CD4-positive, alpha-beta T cell (primary cell): ENCODE measurements around the gene TAS2R50. TPM values are rescaled to one million over a fixed set of nuclear protein-coding genes. Genes with fewer than 3 reads are reported as not detected.

Experiments
- ATAC-seq: fragments of 200-7000 bp; cut with Tn5 transposase; one replicate; pipeline ENCODE4 v1.10.0; 2022; ENCODE audit warnings: mild to moderate bottlenecking; ENCODE audit not compliant: poor library complexity
- CTCF ChIA-PET: fragments of 350-600 bp; sonication (Branson Sonifier 250); formaldehyde crosslinking; loops from one replicate; lab custom pipeline; 2021; ENCODE audit warnings: antibody characterized with exemption, inconsistent platforms; lab: Charles Lee
- POLR2A ChIA-PET: fragments of 350-600 bp; sonication (Branson Sonifier 250); formaldehyde crosslinking; loops from one replicate; lab custom pipeline; 2021; ENCODE audit warnings: antibody characterized with exemption, inconsistent platforms; lab: Charles Lee
- DNase-seq, 14 experiments: peaks; one replicate each; pipeline ENCODE4 v3.0.0-alpha.2; 2013 to 2020; ENCODE audit warnings: mixed read lengths in 2 of 14
- H3K27ac ChIP-seq, 2 donors: one replicate each; pipeline versions ENCODE4 v1.5.1 to v1.7.0; 2013; ENCODE audit warnings: low read length in 2 of 2, low read depth in 1 of 2, mild to moderate bottlenecking in 1 of 2
- H3K27me3 ChIP-seq, 2 experiments: 1 replicate in 1 of 2; 2 replicates in 1 of 2; pipeline versions ENCODE4 v1.6.1 to v1.7.0; 2013; ENCODE audit warnings: low read length in 2 of 2, control low read depth in 1 of 2, mild to moderate bottlenecking in 1 of 2, moderate library complexity in 1 of 2; ENCODE audit not compliant: insufficient read depth in 2 of 2, control insufficient read depth in 1 of 2
- H3K36me3 ChIP-seq: one replicate; pipeline ENCODE4 v1.6.1; 2013; ENCODE audit warnings: low read length, control low read depth; ENCODE audit not compliant: insufficient read depth
- H3K4me1 ChIP-seq: one replicate; pipeline ENCODE4 v1.6.1; 2013; ENCODE audit warnings: low read length, control low read depth; ENCODE audit not compliant: insufficient read depth
- H3K4me3 ChIP-seq: one replicate; pipeline ENCODE4 v1.5.1; 2013; ENCODE audit warnings: mild to moderate bottlenecking, low read length, moderate library complexity
- H3K9me3 ChIP-seq, 2 experiments: 1 replicate in 1 of 2; 2 replicates in 1 of 2; pipeline versions ENCODE4 v1.6.1 to v1.7.0; 2013; ENCODE audit warnings: low read length in 2 of 2, mild to moderate bottlenecking in 2 of 2, control low read depth in 1 of 2, moderate library complexity in 1 of 2; ENCODE audit not compliant: control insufficient read depth in 1 of 2, insufficient read depth in 1 of 2
- H3K27ac Mint-ChIP-seq: one replicate; pipeline ENCODE4 v1.8.0; 2020; ENCODE audit warnings: mixed read lengths
- H3K27me3 Mint-ChIP-seq: one replicate; pipeline ENCODE4 v1.8.0; 2021; ENCODE audit warnings: mixed read lengths
- H3K36me3 Mint-ChIP-seq: one replicate; pipeline ENCODE4 v1.8.0; 2021; ENCODE audit warnings: low read depth, mixed read lengths
- H3K4me1 Mint-ChIP-seq: one replicate; pipeline ENCODE4 v1.8.0; 2021; ENCODE audit warnings: low read depth, mixed read lengths
- H3K4me3 Mint-ChIP-seq: one replicate; pipeline ENCODE4 v1.8.0; 2020; ENCODE audit warnings: mild to moderate bottlenecking, mixed read lengths
- H3K9me3 Mint-ChIP-seq: one replicate; pipeline ENCODE4 v1.8.0; 2020; ENCODE audit warnings: mixed read lengths
- CTCF ChIP-seq: fragments of 200-600 bp; IDR thresholded peaks from one replicate; pipeline ENCODE4 v1.8.0; 2022; ENCODE audit warnings: antibody characterized with exemption, mild to moderate bottlenecking
- intact Hi-C, 2 experiments: fragments of 100-400 bp; cut with DNase I in 1 of 2; cut with micrococcal nuclease in 1 of 2; formaldehyde crosslinking; loops; one replicate each; pipeline versions ENCODE4 v1.15.1 to v1.9.0; 2023 to 2025; cut with DNase I, micrococcal nuclease
- total RNA-seq, 174 experiments: library from RNA in 2 of 174; stranded (reverse) in 2 of 174; gene quantifications; one replicate each; pipeline ENCODE4 v1.2.3 and lab custom pipeline; 2021 to 2026

The TAS2R50 gene
- total RNA-seq, 2 experiments from 2014 or later: 0.36 to 0.67 TPM

GRCh38 chr12:11023387-11023786 is 36.7 kb upstream of the TAS2R50 start:
- Histone ChIP-seq H3K27ac (no peak overlapping the region), H3K36me3 (peaks cover 3% of the 10 kb centered on the region), H3K4me1 (no peaks in the 10 kb centered on the region), H3K9me3 (peaks cover 0 to 6% of the 10 kb centered on the region in 2 experiments), H3K4me3 (no peak overlapping the region), H3K27me3 (no peaks in the 10 kb centered on the region)
- Mint-ChIP-seq H3K36me3 (peaks cover 74% of the 10 kb centered on the region), H3K4me3 (no peak overlapping the region), H3K27ac (no peak overlapping the region), H3K27me3 (no peaks in the 10 kb centered on the region), H3K4me1 (peaks cover 7% of the 10 kb centered on the region), H3K9me3 (peaks cover 2% of the 10 kb centered on the region)
- ATAC-seq (no peak), DNase-seq (no peak)
- intact Hi-C loops: no loop called here
- ChIA-PET POLR2A (no interaction called here), CTCF (no interaction called here)
- no peak for TF ChIP-seq CTCF

GRCh38 chr12:11022520-11022919 is 35.8 kb upstream of the TAS2R50 start, which contains the start of gene TAS2R19:
Gene TAS2R19, minus strand, starts transcription at chr12:11022620. Its CDS starts 49 bp downstream, at chr12:11022571.
- no peaks in the 10 kb centered on the region for H3K4me1 ChIP-seq
- no peaks in the 10 kb centered on the region for H3K27me3 Mint-ChIP-seq
- H3K4me3 Mint-ChIP-seq: no peak within 1 kb of the TSS
- DNase-seq (no peak), ATAC-seq (no peak)
- POLR2A ChIA-PET: no interaction called here
- H3K27me3 ChIP-seq: no peaks in the 10 kb centered on the region
- H3K9me3 ChIP-seq: peaks cover 0 to 6% of the 10 kb centered on the region in 2 experiments
- H3K9me3 Mint-ChIP-seq: peaks cover 2% of the 10 kb centered on the region
- TF ChIP-seq CTCF: no peak
- peaks cover under 1% of the 10 kb centered on the region for H3K36me3 ChIP-seq
- H3K4me3 ChIP-seq: no peak within 1 kb of the TSS
- CTCF ChIA-PET: no interaction called here
- H3K36me3 Mint-ChIP-seq: peaks cover 74% of the 10 kb centered on the region
- no peak within 1 kb of the TSS for H3K27ac Mint-ChIP-seq
- intact Hi-C loops: no loop called here
- peaks cover 11% of the 10 kb centered on the region for H3K4me1 Mint-ChIP-seq
- no peak within 1 kb of the TSS for H3K27ac ChIP-seq

- ChIA-PET CTCF (no interaction called here), POLR2A (no interaction called here)
- no peak for TF ChIP-seq CTCF
- H3K4me1 Mint-ChIP-seq: peaks cover 8% of the 10 kb centered on the region
- no peak overlapping the region for H3K27ac Mint-ChIP-seq
- intact Hi-C loops: loop anchor here in 1 of 2 experiments (10.0 kb wide), 1 partner anchor 618 kb away; no protein-coding TSS in a partner anchor
- peaks cover 51% of the 10 kb centered on the region for H3K36me3 Mint-ChIP-seq
- H3K9me3 Mint-ChIP-seq: no peaks in the 10 kb centered on the region
- ATAC-seq (no peak), DNase-seq (no peak)
- no peaks in the 10 kb centered on the region for H3K27me3 Mint-ChIP-seq
- Histone ChIP-seq H3K36me3 (no peaks in the 10 kb centered on the region), H3K4me3 (no peak overlapping the region), H3K4me1 (no peaks in the 10 kb centered on the region), H3K9me3 (no peaks in the 10 kb centered on the region), H3K27ac (no peak overlapping the region), H3K27me3 (no peaks in the 10 kb centered on the region)
- no peak overlapping the region for H3K4me3 Mint-ChIP-seq
These were observed 30.2 kb upstream of the TAS2R50 start for GRCh38 chr12:11016937-11017336.
